ENCODE results near the gene NBAS. TPM values are rescaled to one million over a fixed set of nuclear protein-coding genes. Genes with fewer than 3 reads are reported as not detected.

Gene NBAS
- total and polyA plus RNA-seq, 2 of the 13 experiments (the other 11 are each of a cell fraction or from before 2014, with no cell fraction given): 33.6 to 58.7 TPM

GRCh38 chr2:15561574-15562344 lies 625 bp upstream of the NBAS start (continued):
- TF ChIP-seq ZNF616 (CRISPR knock-in tag; IDR thresholded peaks at IDR 0.05; ENCODE audit: low read depth) (no peak), ZNF317 (CRISPR knock-in tag; IDR thresholded peaks at IDR 0.05) (no peak), LRRFIP1 (CRISPR knock-in tag; conservative IDR thresholded peaks at IDR 0.05) (no peak), SMAD3 (CRISPR knock-in tag; IDR thresholded peaks at IDR 0.05) (no peak), KLF6 (CRISPR knock-in tag; IDR thresholded peaks at IDR 0.05) (no peak), ZNF761 (CRISPR knock-in tag; conservative IDR thresholded peaks at IDR 0.05) (0 out of 2 replicates have a peak, but pooled peaks have one; percentile 10), HOXD1 (CRISPR knock-in tag; IDR thresholded peaks at IDR 0.05) (no peak), ZNF652 (CRISPR knock-in tag; IDR thresholded peaks at IDR 0.05; ENCODE audit: borderline replicate concordance, low read depth) (peak; percentile 6; the same call in 1 of the 2 replicates), ZBTB25 (CRISPR knock-in tag; IDR thresholded peaks at IDR 0.05) (no peak), ZNF24 (IDR thresholded peaks at IDR 0.05) (no peak), HMG20A (CRISPR knock-in tag; IDR thresholded peaks at IDR 0.05; ENCODE audit: borderline replicate concordance) (no peak), SNRNP70 (IDR thresholded peaks at IDR 0.05; ENCODE audit: low read depth, low read length) (no peak), TFDP1 (CRISPR knock-in tag; IDR thresholded peaks at IDR 0.05; ENCODE audit: borderline replicate concordance) (peak; percentile 12; the same call in 1 of the 2 replicates), ZBTB7B (CRISPR knock-in tag; IDR thresholded peaks at IDR 0.05) (no peak), NR2C2 (CRISPR knock-in tag; IDR thresholded peaks at IDR 0.05; ENCODE audit: borderline replicate concordance) (no peak), HOXA5 (CRISPR knock-in tag; IDR thresholded peaks at IDR 0.05) (no peak), ATF2 (CRISPR knock-in tag; IDR thresholded peaks at IDR 0.05) (no peak; the same call in 1 of the 2 replicates), NRL (CRISPR knock-in tag; IDR thresholded peaks at IDR 0.05; ENCODE audit: borderline replicate concordance) (no peak), ZNF503 (CRISPR knock-in tag; IDR thresholded peaks at IDR 0.05) (no peak), ZNF816 (CRISPR knock-in tag; IDR thresholded peaks at IDR 0.05; ENCODE audit: borderline replicate concordance) (no peak), ZNF614 (CRISPR knock-in tag; IDR thresholded peaks at IDR 0.05; ENCODE audit: borderline replicate concordance) (no peak), ZNF121 (CRISPR knock-in tag; IDR thresholded peaks at IDR 0.05) (no peak)

Data from HepG2 (cell line).